Ascending aorta (tissue), 2 donors: ENCODE data around the gene TNRC18. TPM values are rescaled to one million over a fixed set of nuclear protein-coding genes. Genes with fewer than 3 reads are reported as not detected.

Experiments used
- DNase-seq, 2 donors: peaks; one replicate each; pipeline ENCODE4 v3.0.0-alpha.2; 2019; ENCODE audit warnings: low spot score in 2 of 2
- H3K27ac ChIP-seq, 2 donors: fragments of 200-600 bp; sonication (generic); one replicate each; pipeline ENCODE4 v1.5.1; 2016 to 2017; ENCODE audit warnings: mild to moderate bottlenecking in 1 of 2
- H3K27me3 ChIP-seq: fragments of 200-600 bp; sonication (generic); one replicate; pipeline ENCODE4 v1.5.1; 2017
- H3K36me3 ChIP-seq, 2 donors: fragments of 200-600 bp; sonication (generic); one replicate each; pipeline ENCODE4 v1.5.1; 2016
- H3K4me1 ChIP-seq, 2 donors: fragments of 200-600 bp; sonication (generic); one replicate each; pipeline ENCODE4 v1.5.1; 2016 to 2017; ENCODE audit warnings: mild to moderate bottlenecking in 1 of 2
- H3K4me3 ChIP-seq, 2 donors: fragments of 200-600 bp; sonication (generic); one replicate each; pipeline ENCODE4 v1.5.1; 2016 to 2017; ENCODE audit warnings: mild to moderate bottlenecking in 1 of 2
- H3K9me3 ChIP-seq, 2 donors: fragments of 200-600 bp; sonication (generic); one replicate each; pipeline ENCODE4 v1.5.1; 2016
- CTCF ChIP-seq, 3 experiments: fragments of 200-600 bp in 2 of 3; fragments of 450-650 bp in 1 of 3; sonication (generic) in 2 of 3; IDR thresholded peaks; one replicate each; pipeline ENCODE4 v1.5.1; 2016 to 2019; ENCODE audit warnings: antibody characterized with exemption in 3 of 3, mild to moderate bottlenecking in 1 of 3, moderate library complexity in 1 of 3
- intact Hi-C: fragments of 100-400 bp; cut with DNase I; formaldehyde crosslinking; loops from one replicate; pipeline ENCODE4 v1.15.1; 2023
- total RNA-seq: library from RNA; depleted of rRNA; stranded (reverse); fragments of >200 nt; gene quantifications from one replicate; pipeline ENCODE4 v1.1.0, GENCODE V29; 2016

TNRC18 gene
- total RNA-seq, 1 donor from 2014 or later, result 240 TPM

DNA sequence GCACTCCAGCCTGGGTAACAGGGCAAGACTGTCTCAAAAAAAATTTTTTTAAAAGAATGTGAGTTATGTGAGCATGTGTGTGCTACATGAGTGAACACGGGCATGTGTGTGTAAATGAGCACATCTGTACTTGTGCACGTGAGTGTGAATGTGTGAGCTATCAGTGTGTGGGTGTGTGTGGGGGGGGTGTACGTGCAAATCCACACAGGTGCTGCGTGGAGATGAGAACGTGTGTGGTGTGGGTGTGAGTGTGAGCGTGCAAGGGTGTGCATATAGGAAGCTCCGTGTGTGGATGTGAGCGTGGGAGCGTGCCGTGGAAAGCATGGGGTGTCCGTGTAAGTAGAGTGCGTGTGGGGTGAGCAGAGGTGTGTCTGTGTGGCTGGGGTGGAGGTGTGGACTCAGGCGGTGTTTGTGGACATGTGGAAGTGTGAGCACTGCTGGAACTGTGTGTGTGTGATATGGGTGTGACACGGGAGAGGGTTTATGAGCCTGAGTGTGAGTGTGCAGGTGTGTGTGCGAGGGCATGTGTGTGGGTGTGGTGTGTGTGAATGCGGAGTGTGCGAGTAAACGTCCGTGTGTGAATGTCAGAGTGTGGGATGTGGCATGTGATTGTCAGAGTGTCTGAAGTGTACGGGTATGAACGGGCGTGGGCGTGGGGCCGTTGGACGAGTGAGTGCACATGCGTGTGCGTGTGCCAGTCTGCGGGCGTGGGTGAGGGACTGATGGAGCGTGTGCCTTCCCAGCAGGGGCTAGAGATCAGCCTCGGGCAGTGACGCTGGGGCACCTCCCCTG, 45.9 kb upstream of the TNRC18 start:
- no peak overlapping the region for H3K27ac ChIP-seq
- intact Hi-C loops, result no loop called here
- H3K4me1 ChIP-seq, result peaks cover 0 to 2% of the 10 kb centered on the region in 2 donors
- peaks cover 0 to 7% of the 10 kb centered on the region in 2 donors for H3K9me3 ChIP-seq
- H3K36me3 ChIP-seq, result no peaks in the 10 kb centered on the region
- no peak for TF ChIP-seq CTCF (IDR thresholded peaks at IDR 0.05)
- H3K27me3 ChIP-seq, result no peaks in the 10 kb centered on the region
- no peak for DNase-seq
- H3K4me3 ChIP-seq, result no peak overlapping the region

DNA sequence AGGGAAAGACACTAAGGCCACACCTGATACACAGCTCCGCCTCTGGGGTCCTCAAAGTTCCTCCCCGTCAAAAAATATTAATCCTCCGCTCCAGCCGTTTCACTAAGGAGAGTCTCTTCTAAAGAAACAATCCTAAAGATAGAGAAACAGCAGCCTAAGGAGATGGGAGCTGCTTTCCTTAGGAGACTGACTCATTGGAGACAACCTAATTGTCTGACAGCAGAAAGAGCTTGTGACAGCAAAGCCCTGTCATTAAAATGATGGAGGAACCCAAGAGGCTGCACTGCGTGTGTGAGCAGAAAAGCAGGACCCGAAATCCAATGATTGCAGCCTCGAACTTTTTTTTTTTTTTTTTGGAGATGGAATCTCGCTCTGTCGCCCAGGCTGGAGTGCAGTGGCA, 44.0 kb upstream of the TNRC18 start:
- peaks cover 0 to 2% of the 10 kb centered on the region in 2 donors for H3K4me1 ChIP-seq
- H3K27ac ChIP-seq, result no peak overlapping the region
- no peak for DNase-seq
- peaks cover 0 to 5% of the 10 kb centered on the region in 2 donors for H3K9me3 ChIP-seq
- H3K36me3 ChIP-seq, result no peaks in the 10 kb centered on the region
- intact Hi-C loops, result no loop called here
- no peak for TF ChIP-seq CTCF (IDR thresholded peaks at IDR 0.05)
- H3K4me3 ChIP-seq, result no peak overlapping the region
- no peaks in the 10 kb centered on the region for H3K27me3 ChIP-seq

DNA sequence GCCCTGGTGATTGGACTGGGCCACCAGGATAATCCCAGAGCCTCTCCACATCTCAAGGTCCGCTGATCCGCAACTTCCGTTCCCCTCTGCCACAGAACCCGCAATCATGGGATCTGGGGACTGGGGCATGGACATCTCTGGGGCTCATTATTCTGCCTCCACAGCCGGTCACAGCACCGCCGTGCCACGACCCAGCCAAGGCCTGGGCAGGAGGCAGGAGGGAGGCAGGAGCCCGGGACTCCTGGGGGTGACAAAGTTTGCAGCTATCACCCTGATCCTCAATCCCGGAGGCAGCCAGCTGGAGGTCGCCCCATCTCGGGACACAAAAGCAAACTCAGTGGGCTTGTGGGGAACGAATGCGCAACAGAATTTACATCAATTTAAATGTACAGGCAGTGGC, 42.9 kb upstream of the TNRC18 start:
- no peak for TF ChIP-seq CTCF (IDR thresholded peaks at IDR 0.05)
- Histone ChIP-seq H3K27ac (no peak overlapping the region), H3K36me3 (no peaks in the 10 kb centered on the region), H3K9me3 (no peaks in the 10 kb centered on the region), H3K4me1 (peaks cover 0 to 2% of the 10 kb centered on the region in 2 donors), H3K27me3 (no peaks in the 10 kb centered on the region), H3K4me3 (no peak overlapping the region)
- intact Hi-C loops, result no loop called here
- DNase-seq, result no peak

DNA sequence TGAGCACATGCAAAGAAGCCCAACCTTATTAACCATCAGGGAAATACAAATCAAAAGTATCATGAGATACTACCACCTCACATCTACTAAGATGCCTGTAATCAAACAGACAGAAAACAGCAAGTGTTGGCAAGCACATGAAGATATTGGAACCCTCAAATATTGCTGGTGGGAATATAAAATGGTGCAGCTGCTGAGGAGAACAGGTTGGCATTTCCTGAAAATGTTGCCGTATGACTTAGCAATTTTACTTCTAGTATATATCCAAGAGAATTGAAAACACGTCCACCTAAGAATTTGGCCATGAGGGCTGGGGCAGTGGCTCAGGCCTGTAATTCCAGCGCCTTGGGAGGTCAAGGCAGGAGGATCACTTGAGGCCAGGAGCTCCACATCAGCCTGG, 39.4 kb upstream of the TNRC18 start:
- Histone ChIP-seq H3K27me3 (no peaks in the 10 kb centered on the region), H3K27ac (no peak overlapping the region), H3K4me3 (no peak overlapping the region), H3K4me1 (peaks cover 0 to 5% of the 10 kb centered on the region in 2 donors), H3K9me3 (no peaks in the 10 kb centered on the region), H3K36me3 (no peaks in the 10 kb centered on the region)
- DNase-seq, result no peak
- intact Hi-C loops, result no loop called here
- TF ChIP-seq CTCF (IDR thresholded peaks at IDR 0.05), result no peak

- H3K27ac ChIP-seq, result no peak overlapping the region
- peaks cover 0 to 11% of the 10 kb centered on the region in 2 donors for H3K4me1 ChIP-seq
- H3K36me3 ChIP-seq, result no peaks in the 10 kb centered on the region
- H3K4me3 ChIP-seq, result no peak overlapping the region
- no peak for TF ChIP-seq CTCF (IDR thresholded peaks at IDR 0.05)
- no peaks in the 10 kb centered on the region for H3K27me3 ChIP-seq
- no peak for DNase-seq
- no peaks in the 10 kb centered on the region for H3K9me3 ChIP-seq
- intact Hi-C loops, result no loop called here
Measured at GRCh38 chr7:5462216-5462615, 38.6 kb upstream of the TNRC18 start.
